Measurements from ENCODE around the gene MYH11. TPM values are rescaled to one million over a fixed set of nuclear protein-coding genes. Genes with fewer than 3 reads are reported as not detected.
A peak's percentile ranks its signal among the peaks of the same experiment; 100 is the strongest.

Gene MYH11
- total and polyA plus RNA-seq, 10 donors, result 9.6 to 135 (median 110) TPM

DNA sequence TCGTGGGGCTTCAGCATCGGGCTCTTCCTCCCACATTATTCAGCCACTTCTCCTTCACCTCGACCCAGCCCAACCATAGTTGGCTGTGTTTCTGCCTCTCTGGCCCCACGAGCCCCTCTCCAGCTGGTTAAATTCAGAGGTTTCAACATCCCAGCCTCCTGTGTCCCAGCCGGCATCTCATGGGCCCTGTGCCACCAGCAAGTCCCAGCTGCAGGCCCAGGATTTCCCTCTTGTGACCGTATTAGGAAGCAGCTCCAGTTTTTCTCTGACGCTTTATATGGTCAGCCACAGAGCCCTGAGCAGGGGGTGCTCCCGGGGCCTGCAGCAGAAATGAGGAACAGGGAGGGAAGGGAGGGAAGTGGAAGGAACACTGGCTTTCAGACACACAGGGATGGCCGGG is 27.4 kb downstream of the MYH11 start:
- peak; percentile 68 for DNase-seq
- 22 to 54% (median 38%) methylated on average over 9 of the region's 9 CpGs for WGBS, 5 donors
- H3K27ac ChIP-seq, result peak overlapping the region in 5 of 8 donors; percentile 10 to 56 (median 51)
- H3K4me1 ChIP-seq, result peaks cover 0 to 44% (median 5%) of the 10 kb centered on the region in 6 donors
- no peaks in the 10 kb centered on the region for H3K27me3 ChIP-seq (replicated peaks in 1 of 7)
- H3K4me3 ChIP-seq, result no peak overlapping the region
- no peaks in the 10 kb centered on the region for H3K36me3 ChIP-seq
- no peaks in the 10 kb centered on the region for H3K9me3 ChIP-seq
- peak; percentile 29 to 75 (median 61) for TF ChIP-seq POLR2AphosphoS5 (IDR thresholded peaks at IDR 0.05)
- no peak for TF ChIP-seq CTCF (IDR thresholded peaks at IDR 0.05 in 8 of 11, conservative IDR thresholded peaks at IDR 0.05 in 3 of 11)
- TF ChIP-seq POLR2A (IDR thresholded peaks at IDR 0.05), result no peak
- intact Hi-C loops (cut with DNase I; ENCODE audit: low total_unique reads), result no loop called here

GRCh38 chr16:15827709-15828343 is 29.0 kb downstream of the MYH11 start:
- whole genome bisulfite sequencing, 5 donors, result 84 to 95% (median 91%) methylated on average over 11 of the region's 11 CpGs
- no peaks in the 10 kb centered on the region for H3K36me3 ChIP-seq
- peak; percentile 15 for DNase-seq
- peaks cover 0 to 31% (median 5%) of the 10 kb centered on the region in 6 donors for H3K4me1 ChIP-seq
- H3K27me3 ChIP-seq (replicated peaks in 1 of 7), result no peaks in the 10 kb centered on the region
- H3K4me3 ChIP-seq, result no peak overlapping the region
- no peak for TF ChIP-seq POLR2AphosphoS5 (IDR thresholded peaks at IDR 0.05)
- no peak for TF ChIP-seq POLR2A (IDR thresholded peaks at IDR 0.05)
- no peak for TF ChIP-seq CTCF (IDR thresholded peaks at IDR 0.05 in 8 of 11, conservative IDR thresholded peaks at IDR 0.05 in 3 of 11)
- intact Hi-C loops (cut with DNase I; ENCODE audit: low total_unique reads), result no loop called here
- peak overlapping the region in 2 of 8 donors; percentile 2 to 11 for H3K27ac ChIP-seq
- H3K9me3 ChIP-seq, result no peaks in the 10 kb centered on the region

DNA sequence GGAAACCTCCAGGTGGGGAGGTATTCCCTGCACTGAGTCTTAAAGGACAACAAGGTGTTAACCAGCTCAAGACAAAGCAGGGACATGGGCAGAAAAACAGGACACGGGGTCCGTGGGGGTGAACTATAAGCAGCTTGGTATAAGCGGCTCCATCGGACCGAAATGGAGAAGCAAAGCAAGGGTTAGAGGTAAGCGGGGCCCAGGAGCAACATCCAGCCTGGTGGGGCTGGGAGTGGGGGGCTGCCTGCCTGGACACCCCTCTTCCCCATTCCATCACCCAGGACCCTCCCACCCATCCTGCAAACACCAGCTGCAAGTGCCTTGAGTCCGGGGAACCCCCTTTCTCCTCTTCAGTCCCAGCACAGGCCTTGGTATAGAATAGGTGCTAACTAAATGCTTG is 29.5 kb downstream of the MYH11 start:
- WGBS, 5 donors, result 84 to 96% (median 92%) methylated on average over 7 of the region's 7 CpGs
- Histone ChIP-seq H3K4me3 (no peak overlapping the region), H3K36me3 (no peaks in the 10 kb centered on the region), H3K27ac (no peak overlapping the region), H3K27me3 (replicated peaks in 1 of 7) (no peaks in the 10 kb centered on the region), H3K9me3 (no peaks in the 10 kb centered on the region), H3K4me1 (peaks cover 0 to 31% (median 5%) of the 10 kb centered on the region in 6 donors)
- TF ChIP-seq POLR2A (IDR thresholded peaks at IDR 0.05), result no peak
- DNase-seq, result peak; percentile 14
- intact Hi-C loops (cut with DNase I; ENCODE audit: low total_unique reads), result no loop called here

- no peaks in the 10 kb centered on the region for H3K9me3 ChIP-seq
- peak; percentile 40 for DNase-seq
- no peaks in the 10 kb centered on the region for H3K36me3 ChIP-seq
- WGBS, 5 donors, result 73 to 84% (median 78%) methylated on average over 9 of the region's 9 CpGs
- peaks cover 0 to 21% (median under 1%) of the 10 kb centered on the region in 6 donors for H3K4me1 ChIP-seq
- peak overlapping the region in 1 of 8 donors; percentile 7 for H3K27ac ChIP-seq
- no peaks in the 10 kb centered on the region for H3K27me3 ChIP-seq (replicated peaks in 1 of 7)
- H3K4me3 ChIP-seq, result no peak overlapping the region
- TF ChIP-seq CTCF (IDR thresholded peaks at IDR 0.05 in 8 of 11, conservative IDR thresholded peaks at IDR 0.05 in 3 of 11) (no peak), POLR2AphosphoS5 (IDR thresholded peaks at IDR 0.05) (no peak), POLR2A (IDR thresholded peaks at IDR 0.05) (no peak)
- intact Hi-C loops (cut with DNase I; ENCODE audit: low total_unique reads), result no loop called here
Observed at GRCh38 chr16:15825750-15826305, 31.0 kb downstream of the MYH11 start.

All from spleen (tissue), 11 donors.